Loucy (cell line): ENCODE data around the gene GPR82.

Experiments used
- H2AFZ ChIP-seq: fragments of 200-600 bp; sonication (generic); 2 replicates; pipeline ENCODE4 v1.6.0; 2016; ENCODE audit warnings: antibody characterized with exemption, mild to moderate bottlenecking, low read length, moderate library complexity
- H3F3A ChIP-seq: fragments of 200-600 bp; 2 replicates; pipeline ENCODE4 v1.6.0; 2016; ENCODE audit warnings: antibody characterized with exemption, low read depth, mild to moderate bottlenecking
- H3K27me3 ChIP-seq: fragments of 200-600 bp; sonication (generic); 2 replicates; pipeline ENCODE4 v1.6.1; 2014; ENCODE audit warnings: low read length, mild to moderate bottlenecking; ENCODE audit not compliant: insufficient read depth, poor library complexity, severe bottlenecking
- H3K36me3 ChIP-seq: fragments of 200-600 bp; sonication (generic); 2 replicates; pipeline ENCODE4 v1.6.1; 2016; ENCODE audit warnings: low read length; ENCODE audit not compliant: insufficient read depth
- H3K4me1 ChIP-seq: fragments of 200-600 bp; sonication (generic); 2 replicates; pipeline ENCODE4 v1.5.1; 2014; ENCODE audit warnings: low read length, mild to moderate bottlenecking; ENCODE audit not compliant: insufficient read depth, poor library complexity, severe bottlenecking
- H3K4me2 ChIP-seq: fragments of 200-600 bp; sonication (generic); 2 replicates; pipeline ENCODE4 v1.6.0; 2014; ENCODE audit warnings: antibody characterized with exemption, low read length, low read depth, mild to moderate bottlenecking; ENCODE audit not compliant: poor library complexity, severe bottlenecking
- H3K4me3 ChIP-seq: fragments of 200-600 bp; sonication (generic); 2 replicates; pipeline ENCODE4 v1.5.1; 2014; ENCODE audit warnings: low read length, mild to moderate bottlenecking, mixed read lengths; ENCODE audit not compliant: poor library complexity, severe bottlenecking
- H3K79me2 ChIP-seq: fragments of 200-600 bp; sonication (generic); 2 replicates; pipeline ENCODE4 v1.6.1; 2014; ENCODE audit warnings: low read length; ENCODE audit not compliant: insufficient read depth
- H3K9ac ChIP-seq: fragments of 200-600 bp; sonication (generic); 2 replicates; pipeline ENCODE4 v1.6.0; 2014; ENCODE audit warnings: mild to moderate bottlenecking, low read depth, low read length, moderate library complexity; ENCODE audit not compliant: poor library complexity, severe bottlenecking
- H3K9me2 ChIP-seq: fragments of 200-600 bp; sonication (generic); replicated peaks from 2 replicates; pipeline ENCODE4 v1.6.1; 2016; ENCODE audit warnings: low read depth, low read length, mixed read lengths
- H3K9me3 ChIP-seq: fragments of 200-600 bp; sonication (generic); 2 replicates; pipeline ENCODE4 v1.6.1; 2014; ENCODE audit warnings: mild to moderate bottlenecking, antibody characterized with exemption, low read length, low read depth; ENCODE audit not compliant: insufficient read depth
- H4K20me1 ChIP-seq: fragments of 200-600 bp; sonication (generic); 2 replicates; pipeline ENCODE4 v1.6.0; 2014; ENCODE audit warnings: antibody characterized with exemption, low read length, mild to moderate bottlenecking; ENCODE audit not compliant: insufficient read depth, poor library complexity, severe bottlenecking
- CTCF ChIP-seq: fragments of 200-600 bp; sonication (generic); conservative IDR thresholded peaks from 2 replicates; pipeline ENCODE4 v1.5.1; 2014; ENCODE audit warnings: mild to moderate bottlenecking, antibody characterized with exemption, low read length
- EZH2phosphoT487 ChIP-seq: fragments of 200-600 bp; IDR thresholded peaks from 2 replicates; pipeline ENCODE4 v1.6.1; 2018; ENCODE audit warnings: antibody characterized with exemption, mild to moderate bottlenecking, moderate library complexity, borderline replicate concordance

The GPR82 gene

GRCh38 chrX:41693024-41693423, 31.0 kb upstream of the GPR82 start:
- H3K9me3 ChIP-seq, result no peaks in the 10 kb centered on the region
- peaks cover 3% of the 10 kb centered on the region for H3K4me1 ChIP-seq
- H3K27me3 ChIP-seq, result no peaks in the 10 kb centered on the region
- TF ChIP-seq EZH2phosphoT487, result no peak
- TF ChIP-seq CTCF, result no peak
- no peak overlapping the region for H3K4me3 ChIP-seq
- H4K20me1 ChIP-seq, result no peaks in the 10 kb centered on the region
- H3K9me2 ChIP-seq, result no peaks in the 10 kb centered on the region
- no peaks in the 10 kb centered on the region for H3F3A ChIP-seq
- no peak overlapping the region for H3K9ac ChIP-seq
- no peaks in the 10 kb centered on the region for H3K79me2 ChIP-seq
- H2AFZ ChIP-seq, result no peak overlapping the region
- no peaks in the 10 kb centered on the region for H3K36me3 ChIP-seq
- H3K4me2 ChIP-seq, result no peak overlapping the region

- no peaks in the 10 kb centered on the region for H3K36me3 ChIP-seq
Measured at GRCh38 chrX:41695426-41695825, 28.6 kb upstream of the GPR82 start.

GRCh38 chrX:41703574-41704029, 20.4 kb upstream of the GPR82 start:
- Histone ChIP-seq H3K27me3 (no peaks in the 10 kb centered on the region), H3K79me2 (no peaks in the 10 kb centered on the region), H4K20me1 (no peaks in the 10 kb centered on the region), H3K4me1 (peaks cover 7% of the 10 kb centered on the region), H2AFZ (no peak overlapping the region), H3K9me3 (no peaks in the 10 kb centered on the region), H3K9me2 (no peaks in the 10 kb centered on the region), H3F3A (no peaks in the 10 kb centered on the region; the same call in 1 of the 2 replicates), H3K9ac (no peak overlapping the region), H3K36me3 (no peaks in the 10 kb centered on the region), H3K4me3 (no peak overlapping the region), H3K4me2 (no peak overlapping the region)
- TF ChIP-seq CTCF, result no peak
- TF ChIP-seq EZH2phosphoT487, result no peak

More at GRCh38 chrX:41695426-41695825, 28.6 kb upstream of the GPR82 start:
- Histone ChIP-seq H4K20me1 (no peaks in the 10 kb centered on the region), H3F3A (no peaks in the 10 kb centered on the region), H3K9me2 (no peaks in the 10 kb centered on the region), H3K4me1 (peaks cover 5% of the 10 kb centered on the region), H3K79me2 (no peaks in the 10 kb centered on the region), H3K9ac (no peak overlapping the region), H3K4me3 (no peak overlapping the region), H2AFZ (no peak overlapping the region), H3K27me3 (no peaks in the 10 kb centered on the region), H3K9me3 (no peaks in the 10 kb centered on the region), H3K4me2 (no peak overlapping the region)
- no peak for TF ChIP-seq CTCF
- no peak for TF ChIP-seq EZH2phosphoT487
